ENCODE results near the gene SBF2. TPM values are rescaled to one million over a fixed set of nuclear protein-coding genes. Genes with fewer than 3 reads are reported as not detected.

SBF2 gene
- total and polyA plus RNA-seq, 2 donors (not counting 3 experiments of a cell fraction or from before 2014, with no cell fraction given): 15.4 to 42.4 TPM

DNA sequence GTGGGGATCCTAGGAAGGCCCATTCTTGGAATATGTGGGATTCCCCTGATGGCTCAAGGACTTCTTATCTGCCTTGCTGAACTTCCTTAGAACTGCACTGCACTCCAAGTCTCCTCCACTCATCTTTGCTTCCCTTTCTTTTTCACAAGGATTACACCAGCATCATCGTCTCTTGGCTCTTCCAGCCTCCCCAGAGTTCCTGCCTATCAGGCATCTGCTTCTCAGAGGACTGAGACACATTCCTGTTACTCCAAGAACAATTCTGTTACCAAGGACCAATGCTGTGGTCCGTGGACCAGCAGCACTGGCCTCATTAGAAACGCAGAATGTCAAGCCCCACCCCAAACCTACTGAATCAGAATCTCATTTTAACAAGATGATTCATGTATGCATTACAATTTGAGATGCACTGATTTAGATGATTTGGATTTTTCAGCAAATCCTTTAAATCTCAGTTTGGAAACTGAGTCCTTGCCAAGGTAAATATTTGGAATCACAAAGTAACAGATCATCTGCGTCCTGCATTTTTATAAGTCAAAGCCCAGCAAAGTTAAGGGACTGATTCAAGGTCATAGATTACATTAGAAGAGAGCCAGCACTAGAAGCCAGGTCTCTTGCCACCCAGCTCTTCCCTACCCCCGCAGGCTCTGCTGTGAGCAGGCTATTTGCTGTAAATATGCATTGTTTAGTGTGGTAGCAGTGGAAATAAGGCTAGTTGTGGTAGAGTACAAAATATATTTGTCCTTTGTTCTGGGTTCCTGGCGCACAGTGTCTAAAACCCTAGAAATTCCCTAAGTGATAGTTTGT is 519.2 kb downstream of the SBF2 start:
- Histone ChIP-seq H2AFZ (ENCODE audit: low read depth, low read length) (no peak overlapping the region), H4K20me1 (replicated peaks; ENCODE audit: control insufficient read depth, extremely low read depth, insufficient read depth, low read length) (no peaks in the 10 kb centered on the region), H3K36me3 (ENCODE audit: control insufficient read depth in 2 of 2, extremely low read depth in 1 of 2, insufficient read depth in 2 of 2, low read length in 2 of 2) (peaks cover 0 to under 1% of the 10 kb centered on the region in 2 experiments), H3K4me1 (ENCODE audit: control insufficient read depth, extremely low read depth, insufficient read depth, low read length) (peaks cover 6% of the 10 kb centered on the region), H3K9me1 (replicated peaks; ENCODE audit: control insufficient read depth, extremely low read depth, insufficient read depth, low read length) (no peaks in the 10 kb centered on the region), H3K9ac (replicated peaks; ENCODE audit: extremely low read depth, insufficient read depth, low read length) (no peak overlapping the region), H3K9me3 (replicated peaks; ENCODE audit: control insufficient read depth, insufficient read depth, low read length) (no peaks in the 10 kb centered on the region), H3K27me3 (ENCODE audit: control insufficient read depth in 2 of 2, insufficient read depth in 2 of 2, low read length in 2 of 2) (no peaks in the 10 kb centered on the region), H3K4me3 (replicated peaks in 1 of 3; ENCODE audit: insufficient read depth in 1 of 3, low read depth in 1 of 3, low read length in 3 of 3) (no peak overlapping the region), H3K27ac (ENCODE audit: insufficient read depth, low read depth, low read length) (no peak overlapping the region), H3K79me2 (ENCODE audit: control insufficient read depth, insufficient read depth, low read length) (no peaks in the 10 kb centered on the region), H3K4me2 (ENCODE audit: insufficient read depth, low read length) (no peak overlapping the region)
- POLR2A ChIA-PET: no interaction called here
- no peak for TF ChIP-seq GATA2 (IDR thresholded peaks at IDR 0.05; ENCODE audit: insufficient read depth, insufficient read length, low read depth, low read length)
- TF ChIP-seq, protein P1, sequence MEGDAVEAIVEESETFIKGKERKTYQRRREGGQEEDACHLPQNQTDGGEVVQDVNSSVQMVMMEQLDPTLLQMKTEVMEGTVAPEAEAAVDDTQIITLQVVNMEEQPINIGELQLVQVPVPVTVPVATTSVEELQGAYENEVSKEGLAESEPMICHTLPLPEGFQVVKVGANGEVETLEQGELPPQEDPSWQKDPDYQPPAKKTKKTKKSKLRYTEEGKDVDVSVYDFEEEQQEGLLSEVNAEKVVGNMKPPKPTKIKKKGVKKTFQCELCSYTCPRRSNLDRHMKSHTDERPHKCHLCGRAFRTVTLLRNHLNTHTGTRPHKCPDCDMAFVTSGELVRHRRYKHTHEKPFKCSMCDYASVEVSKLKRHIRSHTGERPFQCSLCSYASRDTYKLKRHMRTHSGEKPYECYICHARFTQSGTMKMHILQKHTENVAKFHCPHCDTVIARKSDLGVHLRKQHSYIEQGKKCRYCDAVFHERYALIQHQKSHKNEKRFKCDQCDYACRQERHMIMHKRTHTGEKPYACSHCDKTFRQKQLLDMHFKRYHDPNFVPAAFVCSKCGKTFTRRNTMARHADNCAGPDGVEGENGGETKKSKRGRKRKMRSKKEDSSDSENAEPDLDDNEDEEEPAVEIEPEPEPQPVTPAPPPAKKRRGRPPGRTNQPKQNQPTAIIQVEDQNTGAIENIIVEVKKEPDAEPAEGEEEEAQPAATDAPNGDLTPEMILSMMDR (IDR thresholded peaks at IDR 0.05; ENCODE audit: extremely low read depth in 1 of 2, insufficient read depth in 1 of 2, low read depth in 1 of 2, low read length in 2 of 2): no peak
- no peak for TF ChIP-seq EZH2 (IDR thresholded peaks at IDR 0.05; ENCODE audit: borderline replicate concordance, low read depth, low read length, severe bottlenecking)
- no peak for TF ChIP-seq JUN (IDR thresholded peaks at IDR 0.05; ENCODE audit: borderline replicate concordance, insufficient read depth, insufficient read length, low read depth)
- TF ChIP-seq, protein P2, sequence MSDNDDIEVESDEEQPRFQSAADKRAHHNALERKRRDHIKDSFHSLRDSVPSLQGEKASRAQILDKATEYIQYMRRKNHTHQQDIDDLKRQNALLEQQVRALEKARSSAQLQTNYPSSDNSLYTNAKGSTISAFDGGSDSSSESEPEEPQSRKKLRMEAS (IDR thresholded peaks at IDR 0.05; ENCODE audit: insufficient read depth, insufficient read length): no peak
- no peak for TF ChIP-seq POLR2A (IDR thresholded peaks at IDR 0.05; ENCODE audit: low read depth, low read length)
- no peak for TF ChIP-seq POLR2AphosphoS5 (IDR thresholded peaks at IDR 0.05; ENCODE audit: insufficient read depth, low read depth, low read length)
- no peak for TF ChIP-seq FOS (IDR thresholded peaks at IDR 0.05; ENCODE audit: borderline replicate concordance, insufficient read depth, low read length)
- no peak for TF ChIP-seq MYC (IDR thresholded peaks at IDR 0.05; ENCODE audit: low read depth, low read length)
- dilution Hi-C loops (cut with MboI; ENCODE audit: extremely low pct_ligation_motif_present, low sequenced_read_pairs) (no loop called here), intact Hi-C loops (cut with micrococcal nuclease) (loop anchor here (5.0 kb wide), 1 partner anchor 53 kb away; no protein-coding TSS in a partner anchor)
- no TSS peak for BruUV-seq (replicated peaks)
- FAIRE-seq (peak; percentile 31), DNase-seq (ENCODE audit: low read depth, low spot score) (peak; percentile 35)
- CTCF ChIA-PET: no interaction called here
